ENCODE results near the gene ADARB1. TPM values are rescaled to one million over a fixed set of nuclear protein-coding genes. Genes with fewer than 3 reads are reported as not detected.

The ADARB1 gene
- total RNA-seq, 1 experiment from 2014 or later = 15.8 TPM

- TF ChIP-seq CTCF (conservative IDR thresholded peaks at IDR 0.05) = no peak
- H3K36me3 Mint-ChIP-seq (ENCODE audit: insufficient read depth in 1 of 3, low read depth in 3 of 3) = peaks cover 2 to 21% (median 15%) of the 10 kb centered on the region in 3 experiments; a peak in 5 of 7 replicates
- WGBS (ENCODE audit: extremely low coverage, insufficient read length, low lambda C conversion rate) = no CpG with 5 or more reads among the region's 4 CpGs
These were observed 145.7 kb downstream of the ADARB1 start for GRCh38 chr21:45220071-45220481.

More at GRCh38 chr21:45220071-45220481, 145.7 kb downstream of the ADARB1 start:
- Histone ChIP-seq H3K4me1 (ENCODE audit: insufficient read depth, low read length) (peaks cover 3% of the 10 kb centered on the region; the same call in 1 of the 2 replicates), H4K8ac (replicated peaks; ENCODE audit: insufficient read length, low read depth, low read length) (no peak overlapping the region), H3K18ac (ENCODE audit: insufficient read length, low read depth, low read length) (no peak overlapping the region), H3K27ac (ENCODE audit: insufficient read length, low read depth, low read length) (no peak overlapping the region), H3K27me3 (ENCODE audit: insufficient read depth, low read length) (no peaks in the 10 kb centered on the region), H3K79me2 (ENCODE audit: insufficient read depth, low read length) (no peaks in the 10 kb centered on the region), H3K14ac (ENCODE audit: insufficient read depth, low read length) (no peak overlapping the region), H4K20me1 (ENCODE audit: control insufficient read depth, insufficient read depth, insufficient read length) (no peaks in the 10 kb centered on the region), H2BK15ac (ENCODE audit: low read depth, low read length) (no peak overlapping the region), H3K4ac (ENCODE audit: low read depth, low read length) (no peak overlapping the region), H3K4me2 (ENCODE audit: insufficient read depth, insufficient read length, low read length) (no peak overlapping the region), H2AFZ (ENCODE audit: low read length) (no peak overlapping the region), H2BK5ac (ENCODE audit: insufficient read length, low read length) (no peak overlapping the region), H2BK120ac (ENCODE audit: low read depth, low read length, poor library complexity, severe bottlenecking) (no peak overlapping the region), H2BK20ac (ENCODE audit: low read depth, low read length, poor library complexity, severe bottlenecking) (no peak overlapping the region), H4K91ac (ENCODE audit: insufficient read length, low read depth, low read length) (no peak overlapping the region), H3K23me2 (ENCODE audit: insufficient read length, low read depth, low read length, poor library complexity, severe bottlenecking) (no peaks in the 10 kb centered on the region), H4K5ac (ENCODE audit: insufficient read length, low read depth, low read length) (no peak overlapping the region), H3K9ac (ENCODE audit: extremely low read depth, insufficient read length, low read length) (no peak overlapping the region), H3K79me1 (ENCODE audit: insufficient read depth, low read depth, low read length, poor library complexity, severe bottlenecking) (no peaks in the 10 kb centered on the region), H2BK12ac (ENCODE audit: insufficient read length, low read depth, low read length) (no peak overlapping the region), H2AK5ac (ENCODE audit: insufficient read length, low read length) (no peak overlapping the region), H3K23ac (ENCODE audit: insufficient read length, low read depth, low read length) (no peak overlapping the region), H3T11ph (ENCODE audit: low read length) (no peak overlapping the region), H3K56ac (ENCODE audit: insufficient read length, low read depth, low read length) (peak overlapping the region; percentile 13), H3K9me3 (ENCODE audit: control insufficient read depth, low read depth, low read length) (no peaks in the 10 kb centered on the region)
- no peak overlapping the region for H3K27ac Mint-ChIP-seq
- DNase-seq = no peak
- H3K4me1 Mint-ChIP-seq = peaks cover 6 to 9% of the 10 kb centered on the region in 2 experiments; a peak in 2 of 4 replicates
- no peaks in the 10 kb centered on the region for H3K27me3 Mint-ChIP-seq (ENCODE audit: low read depth)
- no peak overlapping the region for H3K4me3 Mint-ChIP-seq
- H3K9me3 Mint-ChIP-seq = peaks cover 13 to 19% of the 10 kb centered on the region in 2 experiments; a peak in 4 of 5 replicates
